HepG2 (cell line): ENCODE results near the gene PHLDB1. TPM values are rescaled to one million over a fixed set of nuclear protein-coding genes. Genes with fewer than 3 reads are reported as not detected.

Source experiments
- ATAC-seq: fragments of 200-7000 bp; cut with Tn5 transposase; 3 replicates; pipeline ENCODE4 v1.9.1; 2020; ENCODE audit warnings: mild to moderate bottlenecking, moderate library complexity
- BruUV-seq: library from RNA; stranded (reverse); fragments of 400-500 nt; replicated peaks from 2 replicates; lab custom pipeline; 2021; lab: Mats Ljungman, UMichigan
- CTCF ChIA-PET: fragments of 300-600 bp; formaldehyde crosslinking; extraction: SDS; loops from one replicate; lab custom pipeline; 2021; ENCODE audit warnings: low total read pairs, inconsistent platforms, low intra/inter-chr PET ratio; lab: Yijun Ruan, JAX
- POLR2A ChIA-PET: fragments of 350-600 bp; sonication (Branson Sonifier 250); formaldehyde crosslinking; loops from one replicate; lab custom pipeline; 2020; ENCODE audit warnings: antibody characterized with exemption, inconsistent platforms; lab: Yijun Ruan, JAX
- DNase-seq: peaks from one replicate; pipeline ENCODE4 v3.0.0-alpha.2; 2015; ENCODE audit warnings: low spot score
- FAIRE-seq: peaks from 3 replicates; lab custom pipeline; 2011; peaks lifted over from hg19 to GRCh38; lab: Jason Lieb, UNC
- H2AFZ ChIP-seq: one replicate; pipeline ENCODE4 v1.6.1; 2011; ENCODE audit warnings: low read length, inconsistent platforms
- H3K27ac ChIP-seq: fragments of 300-600 bp; 3 replicates; pipeline ENCODE4 v1.8.0; 2011; ENCODE audit warnings: mixed run types, mild to moderate bottlenecking, mixed read lengths, low read length, inconsistent platforms; ENCODE audit not compliant: insufficient read depth; ENCODE audit errors: extremely low read length
- H3K27me3 ChIP-seq, 2 experiments: fragments of 200-600 bp in 1 of 2; 2 replicates in 1 of 2; 3 replicates in 1 of 2; pipeline versions ENCODE4 v1.6.0 to v1.8.0; 2011; ENCODE audit warnings: low read length in 2 of 2, mild to moderate bottlenecking in 2 of 2, moderate library complexity in 2 of 2, inconsistent platforms in 1 of 2; ENCODE audit not compliant: insufficient read depth in 2 of 2, control insufficient read depth in 1 of 2
- H3K36me3 ChIP-seq, 2 experiments: fragments of 200-600 bp in 1 of 2; replicated peaks in 1 of 2; 2 replicates in 1 of 2; 3 replicates in 1 of 2; pipeline versions ENCODE4 v1.5.1 to v1.8.0; 2011; ENCODE audit warnings: low read length in 2 of 2, inconsistent platforms in 1 of 2; ENCODE audit not compliant: insufficient read depth in 2 of 2, control insufficient read depth in 1 of 2
- H3K4me1 ChIP-seq: 2 replicates; pipeline ENCODE4 v1.5.1; 2012; ENCODE audit warnings: low read length, inconsistent platforms; ENCODE audit not compliant: insufficient read depth
- H3K4me2 ChIP-seq: 2 replicates; pipeline ENCODE4 v1.6.0; 2011; ENCODE audit warnings: low read depth, low read length, inconsistent platforms
- H3K4me3 ChIP-seq, 3 experiments: fragments of 200-600 bp in 1 of 3; sonication (generic), shearing (Covaris generic) in 1 of 3; replicated peaks in 1 of 3; 2 replicates each; pipeline ENCODE4 v1.5.1; 2011 to 2016; ENCODE audit warnings: low read length in 3 of 3, inconsistent platforms in 2 of 3, low read depth in 2 of 3, mild to moderate bottlenecking in 2 of 3, control low read depth in 1 of 3, mixed read lengths in 1 of 3; ENCODE audit not compliant: insufficient read depth in 1 of 3
- H3K79me2 ChIP-seq: one replicate; pipeline ENCODE4 v1.6.1; 2011; ENCODE audit warnings: low read length, inconsistent platforms; ENCODE audit not compliant: insufficient read depth
- H3K9ac ChIP-seq: 2 replicates; pipeline ENCODE4 v1.6.0; 2011; ENCODE audit warnings: mild to moderate bottlenecking, low read depth, low read length, inconsistent platforms; ENCODE audit not compliant: insufficient read depth
- H3K9me3 ChIP-seq: 2 replicates; pipeline ENCODE4 v1.5.1; 2012; ENCODE audit warnings: mild to moderate bottlenecking, low read length
- H4K20me1 ChIP-seq: 2 replicates; pipeline ENCODE4 v1.6.0; 2011; ENCODE audit warnings: inconsistent platforms, mild to moderate bottlenecking, low read length, moderate library complexity; ENCODE audit not compliant: insufficient read depth
- ISX ChIP-seq: sonication (generic); formaldehyde crosslinking; conservative IDR thresholded peaks from 2 replicates; pipeline ENCODE4 v1.5.0; 2020; ENCODE audit warnings: missing genetic modification reagents
- TOPORS ChIP-seq: sonication (generic); formaldehyde crosslinking; IDR thresholded peaks from 2 replicates; pipeline ENCODE4 v1.8.0; 2023; ENCODE audit warnings: mild to moderate bottlenecking, missing genetic modification reagents
- ZBED4 ChIP-seq: sonication (generic); formaldehyde crosslinking; IDR thresholded peaks from 2 replicates; pipeline ENCODE4 v1.4.0; 2020; ENCODE audit warnings: missing genetic modification reagents, borderline replicate concordance
- ZNF331 ChIP-seq: sonication (generic); formaldehyde crosslinking; IDR thresholded peaks from 2 replicates; pipeline ENCODE4 v1.4.0; 2020; ENCODE audit warnings: missing genetic modification reagents
- ZNF451 ChIP-seq: sonication (generic); formaldehyde crosslinking; IDR thresholded peaks from 2 replicates; pipeline ENCODE4 v1.5.0; 2020; ENCODE audit warnings: mild to moderate bottlenecking, missing genetic modification reagents
- WGBS: methylation state at CpG from one replicate; pipeline ENCODE4 v1.1.6; 2017; ENCODE audit warnings: low lambda C conversion rate; 5-methylcytosine and 5-hydroxymethylcytosine counted together
- in situ Hi-C: cut with HindIII; loops from 2 replicates; pipeline ENCODE4 v1.10.0; 2017; ENCODE audit warnings: low pct_unique_long_range_greater_than_20kb; ENCODE audit not compliant: extremely low pct_ligation_motif_present
- intact Hi-C: fragments of 100-400 bp; cut with micrococcal nuclease; formaldehyde crosslinking; loops from one replicate; pipeline ENCODE4 v1.10.0; 2022; ENCODE audit not compliant: unreplicated experiment
- polyA plus RNA-seq, 8 experiments: library from polyadenylated mRNA; depleted of rRNA in 3 of 8; stranded (reverse) in 7 of 8; unstranded in 1 of 8; fragments of >200 nt; fragmentation: Illumina TruSeq in 4 of 8; extraction: Trizol in 4 of 8; gene quantifications; 2 replicates each; pipeline versions ENCODE4 v1.2.1 to v1.2.3, GENCODE V29; 2011 to 2016; ENCODE audit warnings: low read depth in 4 of 8, missing spikeins in 1 of 8, mixed read lengths in 1 of 8; ENCODE audit not compliant: insufficient read depth in 1 of 8
- total RNA-seq, 5 experiments: library from RNA; depleted of rRNA; stranded (reverse); fragments of >200 nt; fragmentation: Illumina TruSeq; extraction: Trizol; gene quantifications; 2 replicates each; pipeline ENCODE4 v1.2.3, GENCODE V29; 2016; ENCODE audit warnings: low read depth in 1 of 5

Gene PHLDB1
- total and polyA plus RNA-seq, 2 of the 13 experiments (the other 11 are each of a cell fraction or from before 2014, with no cell fraction given) = 13.8 to 14.2 TPM

- Histone ChIP-seq H3K4me2 (no peak overlapping the region), H3K27me3 (no peaks in the 10 kb centered on the region), H3K79me2 (no peaks in the 10 kb centered on the region), H4K20me1 (no peaks in the 10 kb centered on the region), H3K36me3 (peaks cover 0 to 1% of the 10 kb centered on the region in 2 experiments; a peak in 1 of 5 replicates), H3K9ac (no peak overlapping the region), H3K9me3 (no peaks in the 10 kb centered on the region), H3K27ac (no peak overlapping the region), H3K4me3 (no peak overlapping the region), H2AFZ (no peak overlapping the region), H3K4me1 (peaks cover 31% of the 10 kb centered on the region)
- ChIA-PET POLR2A (interaction anchor here (1.5 kb wide), 1 partner anchor 9 kb away, joined by 12 read pairs; no protein-coding TSS in a partner anchor), CTCF (no interaction called here)
- DNase-seq (no peak), ATAC-seq (no peak), FAIRE-seq (no peak)
- no TSS peak for BruUV-seq
- 96% methylated on average over 4 of the region's 7 CpGs for WGBS
- in situ Hi-C loops (no loop called here), intact Hi-C loops (no loop called here)
- TF ChIP-seq TOPORS (CRISPR knock-in tag) (no peak), ZBED4 (CRISPR knock-in tag) (no peak), ISX (CRISPR knock-in tag) (no peak)
Observed at GRCh38 chr11:118612378-118612777, 5.0 kb downstream of the PHLDB1 start.

GRCh38 chr11:118614511-118614910 lies 7.1 kb downstream of the PHLDB1 start:
- H2AFZ ChIP-seq = no peak overlapping the region
- no peaks in the 10 kb centered on the region for H4K20me1 ChIP-seq
- WGBS = 68% methylated on average over 4 of the region's 7 CpGs
- intact Hi-C loops = no loop called here
- ChIA-PET CTCF (no interaction called here), POLR2A (no interaction called here)
- TF ChIP-seq ZNF451 (CRISPR knock-in tag) (no peak), ZNF331 (CRISPR knock-in tag) (no peak)
- ATAC-seq (no peak), FAIRE-seq (no peak), DNase-seq (no peak)
- in situ Hi-C loops = no loop called here
- no peak overlapping the region for H3K4me3 ChIP-seq
- BruUV-seq = no TSS peak
- no peak overlapping the region for H3K27ac ChIP-seq
- H3K4me1 ChIP-seq = peaks cover 42% of the 10 kb centered on the region
- H3K36me3 ChIP-seq = peaks cover 0 to 1% of the 10 kb centered on the region in 2 experiments; a peak in 1 of 5 replicates
- H3K9me3 ChIP-seq = no peaks in the 10 kb centered on the region
- H3K79me2 ChIP-seq = no peaks in the 10 kb centered on the region
- no peak overlapping the region for H3K9ac ChIP-seq
- H3K27me3 ChIP-seq = no peaks in the 10 kb centered on the region
- no peak overlapping the region for H3K4me2 ChIP-seq
